GM21717 (cell line): Measurements from ENCODE around the gene SUPT3H.

Source experiments
- ATAC-seq: cut with Tn5 transposase; IDR thresholded peaks from one replicate; pipeline ENCODE4 v1.9.1; 2021; ENCODE audit warnings: mild to moderate bottlenecking, moderate library complexity; ENCODE audit not compliant: unreplicated experiment

Gene SUPT3H

GRCh38 chr6:44966449-44967092 is 411.2 kb downstream of the SUPT3H start:
- no peak for ATAC-seq

GRCh38 chr6:44965708-44966107 is 412.0 kb downstream of the SUPT3H start:
- no peak for ATAC-seq

GRCh38 chr6:44960898-44961297 is 416.8 kb downstream of the SUPT3H start:
- ATAC-seq, result no peak

- no peak for ATAC-seq
Observed at GRCh38 chr6:44959651-44960050, 418.1 kb downstream of the SUPT3H start.

- ATAC-seq, result no peak
Observed at GRCh38 chr6:44957156-44957555, 420.6 kb downstream of the SUPT3H start.

- ATAC-seq, result no peak
Observed at GRCh38 chr6:44956396-44956795, 421.3 kb downstream of the SUPT3H start.

- no peak for ATAC-seq
Observed at GRCh38 chr6:44955145-44955544, 422.6 kb downstream of the SUPT3H start.

GRCh38 chr6:44954281-44954680 is 423.5 kb downstream of the SUPT3H start:
- ATAC-seq, result no peak

- ATAC-seq, result no peak
Observed at GRCh38 chr6:44951253-44951747, 426.4 kb downstream of the SUPT3H start.

GRCh38 chr6:44949596-44950201 is 428.0 kb downstream of the SUPT3H start:
- ATAC-seq, result no peak

- ATAC-seq, result no peak
Observed at GRCh38 chr6:44943541-44943940, 434.2 kb downstream of the SUPT3H start.

- ATAC-seq, result no peak
Observed at GRCh38 chr6:44942798-44943197, 434.9 kb downstream of the SUPT3H start.

- no peak for ATAC-seq
Observed at GRCh38 chr6:44942201-44942600, 435.5 kb downstream of the SUPT3H start.

- ATAC-seq, result no peak
Observed at GRCh38 chr6:44940367-44940766, 437.4 kb downstream of the SUPT3H start.

- ATAC-seq, result no peak
Observed at GRCh38 chr6:44935693-44936300, 441.9 kb downstream of the SUPT3H start.

GRCh38 chr6:44933108-44933507 is 444.6 kb downstream of the SUPT3H start:
- no peak for ATAC-seq

GRCh38 chr6:44932651-44933091 is 445.1 kb downstream of the SUPT3H start:
- ATAC-seq, result no peak

GRCh38 chr6:44931385-44931784 is 446.3 kb downstream of the SUPT3H start:
- no peak for ATAC-seq

- ATAC-seq, result no peak
Observed at GRCh38 chr6:44926556-44926955, 451.2 kb downstream of the SUPT3H start.

- no peak for ATAC-seq
Observed at GRCh38 chr6:44925100-44925739, 452.5 kb downstream of the SUPT3H start.

GRCh38 chr6:44923444-44923843 is 454.3 kb downstream of the SUPT3H start:
- no peak for ATAC-seq

- ATAC-seq, result no peak
Observed at GRCh38 chr6:44921798-44922197, 455.9 kb downstream of the SUPT3H start.
